Testis (tissue), 3 donors: ENCODE measurements around the gene NHSL2. TPM values are rescaled to one million over a fixed set of nuclear protein-coding genes. Genes with fewer than 3 reads are reported as not detected.
"Not testable (repeated sequence)": the region's sequence is repeated elsewhere in the genome, so short reads cannot be mapped to it uniquely, and the experiment has no call there.

Experiments used
- DNase-seq: peaks from one replicate; pipeline ENCODE4 v3.0.0-alpha.2; 2019
- H3K27ac ChIP-seq, 2 donors: fragments of 200-600 bp; sonication (generic); one replicate each; pipeline ENCODE4 v1.5.1; 2019
- H3K27me3 ChIP-seq: fragments of 200-600 bp; sonication (generic); one replicate; pipeline ENCODE4 v1.5.1; 2019
- H3K36me3 ChIP-seq: fragments of 200-600 bp; sonication (generic); one replicate; pipeline ENCODE4 v1.5.1; 2017; ENCODE audit warnings: low read depth; ENCODE audit errors: missing control alignments
- H3K4me1 ChIP-seq: fragments of 200-600 bp; sonication (generic); one replicate; pipeline ENCODE4 v1.5.1; 2019
- H3K4me3 ChIP-seq, 2 donors: fragments of 200-600 bp; sonication (generic); one replicate each; pipeline ENCODE4 v1.5.1; 2017 to 2019
- H3K9me3 ChIP-seq: fragments of 200-600 bp; sonication (generic); one replicate; pipeline ENCODE4 v1.5.1; 2017
- CTCF ChIP-seq, 3 experiments: fragments of 450-650 bp in 2 of 3; fragments of 200-600 bp in 1 of 3; sonication (generic) in 1 of 3; IDR thresholded peaks; one replicate each; pipeline ENCODE4 v1.5.1; 2016 to 2019; ENCODE audit warnings: antibody characterized with exemption in 3 of 3, mild to moderate bottlenecking in 2 of 3, moderate library complexity in 1 of 3
- POLR2A ChIP-seq: fragments of 450-650 bp; IDR thresholded peaks from one replicate; pipeline ENCODE4 v1.6.1; 2017; ENCODE audit warnings: antibody characterized with exemption, mild to moderate bottlenecking, moderate library complexity
- WGBS, 2 donors: methylation state at CpG; one replicate each; pipeline ENCODE4 v1.1.5; 2018; 5-methylcytosine and 5-hydroxymethylcytosine counted together
- intact Hi-C: fragments of 100-400 bp; cut with DNase I; formaldehyde crosslinking; loops from one replicate; pipeline ENCODE4 v1.15.1; 2023; ENCODE audit warnings: low total_unique reads
- polyA plus RNA-seq: library from polyadenylated mRNA; stranded (reverse); fragments of 350-450 nt; fragmentation: Illumina TruSeq; extraction: RNeasy Lipid Tissue Mini Kit (QIAGEN cat#74804); gene quantifications from one replicate; pipeline ENCODE4 v1.2.3, GENCODE V29; 2014; ENCODE audit warnings: low read depth, low replicate concordance; ENCODE audit not compliant: insufficient read depth
- total RNA-seq, 2 donors: library from RNA; depleted of rRNA; stranded (reverse); fragments of >200 nt; gene quantifications; one replicate each; pipeline ENCODE4 v1.2.3, GENCODE V29; 2016

NHSL2 gene
- total and polyA plus RNA-seq, 3 donors from 2014 or later = 9.5 to 33.1 (median 32.5) TPM

GRCh38 chrX:72057331-72057730 lies 146.7 kb downstream of the NHSL2 start:
- DNase-seq = no peak
- Histone ChIP-seq H3K36me3 (no peaks in the 10 kb centered on the region), H3K9me3 (no peaks in the 10 kb centered on the region), H3K27me3 (no peaks in the 10 kb centered on the region), H3K4me3 (no peak overlapping the region), H3K4me1 (peaks cover 9% of the 10 kb centered on the region), H3K27ac (no peak overlapping the region)
- WGBS, 2 donors = 27 to 28% methylated on average over 4 of the region's 4 CpGs
- TF ChIP-seq CTCF (IDR thresholded peaks at IDR 0.05) (no peak), POLR2A (no peak)
- intact Hi-C loops = no loop called here

- 29 to 33% methylated on average over 1 of the region's 1 CpG for WGBS, 2 donors
- no peak overlapping the region for H3K27ac ChIP-seq
- peaks cover 13% of the 10 kb centered on the region for H3K4me1 ChIP-seq
These were observed 147.2 kb downstream of the NHSL2 start for GRCh38 chrX:72057849-72058248.

GRCh38 chrX:72058346-72058745 lies 147.7 kb downstream of the NHSL2 start:
- WGBS, 2 donors = 32 to 50% methylated on average over 6 to 15 of the region's 15 CpGs
- H3K36me3 ChIP-seq, H3K4me3 ChIP-seq, H3K27me3 ChIP-seq, H3K27ac ChIP-seq, DNase-seq, intact Hi-C loops, H3K9me3 ChIP-seq: not testable (repeated sequence)
- peaks cover 15% of the 10 kb centered on the region for H3K4me1 ChIP-seq

More at GRCh38 chrX:72057849-72058248, 147.2 kb downstream of the NHSL2 start:
- intact Hi-C loops = no loop called here
- no peak for DNase-seq
- no peak for TF ChIP-seq POLR2A
- TF ChIP-seq CTCF (IDR thresholded peaks at IDR 0.05) = no peak
- Histone ChIP-seq H3K4me3 (no peak overlapping the region), H3K36me3 (no peaks in the 10 kb centered on the region), H3K27me3 (no peaks in the 10 kb centered on the region), H3K9me3 (no peaks in the 10 kb centered on the region)

- WGBS, 2 donors = 61 to 100% methylated on average over 2 to 7 of the region's 8 CpGs
- H3K27ac ChIP-seq = no peak overlapping the region
- no peaks in the 10 kb centered on the region for H3K36me3 ChIP-seq
- no peaks in the 10 kb centered on the region for H3K9me3 ChIP-seq
- no peak for DNase-seq
- TF ChIP-seq POLR2A (no peak), CTCF (IDR thresholded peaks at IDR 0.05) (no peak)
- H3K4me3 ChIP-seq = no peak overlapping the region
- H3K4me1 ChIP-seq = peaks cover 16% of the 10 kb centered on the region
- intact Hi-C loops = no loop called here
- no peaks in the 10 kb centered on the region for H3K27me3 ChIP-seq
These were observed 149.7 kb downstream of the NHSL2 start for GRCh38 chrX:72060196-72060920.

GRCh38 chrX:72060921-72061490 lies 150.4 kb downstream of the NHSL2 start:
- DNase-seq = no peak
- H3K4me1 ChIP-seq = peaks cover 16% of the 10 kb centered on the region
- TF ChIP-seq POLR2A = no peak
- no peak for TF ChIP-seq CTCF (IDR thresholded peaks at IDR 0.05)
- no peaks in the 10 kb centered on the region for H3K36me3 ChIP-seq
- no peaks in the 10 kb centered on the region for H3K27me3 ChIP-seq
- 35 to 39% methylated on average over 4 to 5 of the region's 5 CpGs for WGBS, 2 donors
- intact Hi-C loops = no loop called here
- H3K27ac ChIP-seq = peak overlapping the region in 1 of 2 donors; percentile 72
- H3K9me3 ChIP-seq = no peaks in the 10 kb centered on the region
- no peak overlapping the region for H3K4me3 ChIP-seq
